Nephron progenitor cell (in vitro differentiated cells): Measurements from ENCODE around the gene MCM3.
A peak's percentile ranks its signal among the peaks of the same experiment; 100 is the strongest.

Source experiments
- DNase-seq: peaks from one replicate; pipeline ENCODE4 v3.0.0; 2021
- H3K27ac Mint-ChIP-seq: 2 replicates; pipeline ENCODE4 v1.8.0; 2021; ENCODE audit warnings: mild to moderate bottlenecking, moderate library complexity, mixed read lengths
- H3K27me3 Mint-ChIP-seq: 2 replicates; pipeline ENCODE4 v1.8.0; 2021; ENCODE audit warnings: mild to moderate bottlenecking, low read depth, mixed read lengths; ENCODE audit not compliant: poor library complexity
- H3K36me3 Mint-ChIP-seq: 2 replicates; pipeline ENCODE4 v1.8.0; 2021; ENCODE audit warnings: low read depth, mixed read lengths
- H3K4me1 Mint-ChIP-seq: 2 replicates; pipeline ENCODE4 v1.8.0; 2021; ENCODE audit warnings: mixed read lengths
- H3K4me3 Mint-ChIP-seq: 2 replicates; pipeline ENCODE4 v1.8.0; 2021; ENCODE audit warnings: mild to moderate bottlenecking, moderate library complexity, mixed read lengths
- H3K9me3 Mint-ChIP-seq: 2 replicates; pipeline ENCODE4 v1.8.0; 2021; ENCODE audit warnings: mild to moderate bottlenecking, moderate library complexity, mixed read lengths
- CTCF ChIP-seq: fragments of 200-600 bp; sonication (generic); IDR thresholded peaks from 2 replicates; pipeline ENCODE4 v1.5.0; 2021; ENCODE audit warnings: antibody characterized with exemption

MCM3 gene

GRCh38 chr6:52271852-52272460 lies 12.6 kb downstream of the MCM3 start:
- Mint-ChIP-seq H3K36me3 (peaks cover 77% of the 10 kb centered on the region), H3K9me3 (no peaks in the 10 kb centered on the region), H3K27me3 (no peaks in the 10 kb centered on the region), H3K4me3 (no peak overlapping the region), H3K27ac (no peak overlapping the region), H3K4me1 (peaks cover 13% of the 10 kb centered on the region)
- DNase-seq = no peak
- TF ChIP-seq CTCF = no peak

DNA sequence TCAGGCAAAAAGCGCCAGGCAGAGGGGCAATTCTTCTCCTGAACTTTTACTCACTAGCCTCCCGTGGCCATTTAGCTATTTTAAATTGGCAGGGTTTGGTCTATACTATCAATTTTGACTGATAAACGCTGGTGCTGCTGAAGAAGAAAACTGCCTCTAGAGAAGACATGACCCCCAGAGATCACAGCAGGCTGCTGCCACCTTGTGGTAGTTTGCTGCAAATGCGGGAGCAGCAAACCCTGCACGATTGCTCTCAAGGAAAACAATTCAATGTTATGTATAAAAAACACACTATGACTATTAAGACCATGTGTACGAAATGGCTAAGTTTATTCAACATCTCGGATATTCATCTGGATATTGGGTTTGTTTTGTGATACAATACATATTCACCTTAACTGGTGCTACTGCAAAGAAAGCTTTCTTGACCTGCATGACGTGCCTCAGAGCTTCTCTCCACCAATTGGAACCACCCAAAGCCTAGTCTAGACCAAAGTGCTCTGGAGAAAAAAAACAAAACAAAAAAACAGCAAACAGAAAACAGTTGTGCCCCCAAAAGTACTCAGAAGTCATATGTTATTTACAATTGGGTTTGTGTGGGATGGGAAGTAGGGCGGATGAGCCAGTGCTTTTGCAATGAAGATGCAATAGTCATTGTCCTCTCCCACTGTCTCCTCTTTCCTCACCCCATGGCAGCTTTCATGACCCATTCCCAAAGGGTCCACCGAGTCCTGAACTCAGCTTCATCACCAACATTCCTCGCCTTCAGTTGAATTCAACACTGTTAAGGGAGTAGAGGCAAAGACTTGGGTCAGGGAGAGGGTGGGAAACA lies 20.6 kb downstream of the MCM3 start:
- H3K4me3 Mint-ChIP-seq = no peak overlapping the region
- peaks cover 59% of the 10 kb centered on the region for H3K36me3 Mint-ChIP-seq
- peak overlapping the region; percentile 19 for H3K27ac Mint-ChIP-seq
- H3K4me1 Mint-ChIP-seq = peaks cover under 1% of the 10 kb centered on the region
- DNase-seq = peak; percentile 64
- no peaks in the 10 kb centered on the region for H3K9me3 Mint-ChIP-seq
- peak; percentile 95 for TF ChIP-seq CTCF
- no peaks in the 10 kb centered on the region for H3K27me3 Mint-ChIP-seq

DNA sequence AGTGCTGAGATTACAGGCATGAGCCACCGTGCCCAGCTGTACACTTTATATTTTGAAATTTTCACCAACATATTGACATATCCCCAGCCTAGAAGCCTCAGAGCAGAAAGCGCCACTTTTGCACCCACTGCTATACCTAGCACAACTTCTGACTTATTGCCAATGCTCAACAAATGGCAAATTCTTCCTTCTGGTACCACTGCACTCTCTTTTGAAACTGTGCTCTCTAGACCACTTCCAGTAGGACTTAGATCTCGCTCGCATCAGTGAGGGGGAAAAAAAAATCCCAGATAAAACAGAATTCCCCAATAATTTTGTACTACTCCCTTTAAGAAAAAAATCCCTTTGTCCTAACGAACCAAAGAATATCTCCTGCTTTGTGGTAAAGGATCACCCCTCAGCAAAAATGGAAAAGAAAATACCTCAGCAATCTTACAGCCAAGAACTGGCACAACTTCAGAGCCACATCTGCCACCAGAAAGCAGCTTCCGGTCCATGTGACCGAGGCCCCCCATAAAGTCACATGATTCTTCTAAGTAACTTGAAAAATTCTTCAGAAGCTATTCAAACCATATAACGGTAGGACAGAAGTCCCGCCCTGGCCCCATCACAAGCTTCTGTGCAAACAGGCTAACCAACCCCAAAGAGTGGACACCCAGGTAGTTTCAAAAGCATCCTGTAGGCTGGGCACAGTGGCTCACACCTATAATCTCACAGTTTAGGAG lies 21.8 kb downstream of the MCM3 start:
- no peaks in the 10 kb centered on the region for H3K27me3 Mint-ChIP-seq
- no peak for TF ChIP-seq CTCF
- DNase-seq = no peak
- H3K9me3 Mint-ChIP-seq = no peaks in the 10 kb centered on the region
- H3K4me3 Mint-ChIP-seq = no peak overlapping the region
- H3K27ac Mint-ChIP-seq = no peak overlapping the region
- no peaks in the 10 kb centered on the region for H3K4me1 Mint-ChIP-seq
- H3K36me3 Mint-ChIP-seq = peaks cover 50% of the 10 kb centered on the region

DNA sequence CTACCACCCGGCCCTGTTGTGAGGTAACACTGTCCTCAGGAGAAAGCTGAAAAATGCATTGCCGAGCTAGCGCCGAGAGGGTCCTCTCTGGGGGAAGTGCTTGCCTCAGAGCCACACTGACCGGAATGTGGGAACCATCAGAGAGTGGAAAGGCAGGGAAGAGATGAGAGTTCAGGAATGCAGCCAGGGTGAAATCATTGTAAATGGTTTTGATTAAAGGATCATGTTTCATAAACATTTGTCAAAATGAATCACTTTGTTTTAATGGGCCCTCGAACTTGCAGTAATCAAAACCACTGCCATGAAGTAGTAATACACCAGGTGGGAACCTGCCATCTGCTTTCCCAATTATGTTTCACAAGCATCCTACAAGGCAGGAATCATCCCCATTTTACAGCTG lies 23.3 kb downstream of the MCM3 start:
- Mint-ChIP-seq H3K4me3 (no peak overlapping the region), H3K4me1 (no peaks in the 10 kb centered on the region), H3K27me3 (no peaks in the 10 kb centered on the region), H3K9me3 (peaks cover 3% of the 10 kb centered on the region), H3K36me3 (peaks cover 34% of the 10 kb centered on the region), H3K27ac (peak overlapping the region; percentile 86)
- no peak for DNase-seq
- TF ChIP-seq CTCF = no peak

GRCh38 chr6:52260634-52261033 lies 23.9 kb downstream of the MCM3 start:
- H3K4me3 Mint-ChIP-seq = no peak overlapping the region
- no peak for DNase-seq
- H3K9me3 Mint-ChIP-seq = peaks cover 6% of the 10 kb centered on the region
- H3K4me1 Mint-ChIP-seq = no peaks in the 10 kb centered on the region
- no peak for TF ChIP-seq CTCF
- H3K27ac Mint-ChIP-seq = no peak overlapping the region
- H3K36me3 Mint-ChIP-seq = peaks cover 30% of the 10 kb centered on the region
- H3K27me3 Mint-ChIP-seq = no peaks in the 10 kb centered on the region
